ENCODE results near the gene PNRC2. TPM values are rescaled to one million over a fixed set of nuclear protein-coding genes. Genes with fewer than 3 reads are reported as not detected.

The PNRC2 gene
- total RNA-seq, 1 donor from 2014 or later: 84.2 TPM

Small RNAs within 50 kb of the gene (microRNA-seq; reads per million reads assigned to microRNA genes)
- gene MIR378F: not detected

Other genes starting within 250 kb of the PNRC2 start
- gene ELOA, start 216.4 kb upstream of the PNRC2 start, total RNA-seq: 28.2 TPM
- gene PITHD1, start 181.4 kb upstream of the PNRC2 start, total RNA-seq: 100 TPM
- 30.7 TPM for gene LYPLA2, start 168.7 kb upstream of the PNRC2 start, total RNA-seq
- gene GALE, start 159.1 kb upstream of the PNRC2 start, total RNA-seq: 15.8 TPM
- gene HMGCL, start 134.4 kb upstream of the PNRC2 start, total RNA-seq: 34.4 TPM
- gene FUCA1, start 91.5 kb upstream of the PNRC2 start, total RNA-seq: 22.3 TPM
- 0.09 TPM for gene CNR2, start 46.5 kb upstream of the PNRC2 start, total RNA-seq
- 92.1 TPM for gene SRSF10, start 20.5 kb downstream of the PNRC2 start, total RNA-seq
- 0.62 TPM for gene MYOM3, start 152.3 kb downstream of the PNRC2 start, total RNA-seq
- not detected for gene IL22RA1, start 183.3 kb downstream of the PNRC2 start, total RNA-seq
- 0.49 TPM for gene IFNLR1, start 227.5 kb downstream of the PNRC2 start, total RNA-seq

Measured in sciatic nerve (tissue), 1 donor.